GM12878 (cell line): ENCODE data around the gene MAP1S. TPM values are rescaled to one million over a fixed set of nuclear protein-coding genes. Genes with fewer than 3 reads are reported as not detected.

Experiments used
- CREB1 ChIP-seq: IDR thresholded peaks from 2 replicates; pipeline ENCODE4 v1.6.1; 2012; ENCODE audit warnings: low read depth, mild to moderate bottlenecking, inconsistent platforms
- EP300 ChIP-seq, 2 experiments: fragments of 150-350 bp in 1 of 2; IDR thresholded peaks; 2 replicates each; pipeline ENCODE4 v1.6.1; 2011 to 2012; ENCODE audit warnings: low read depth in 2 of 2, low read length in 2 of 2, borderline replicate concordance in 1 of 2, improper control_type of control experiment in 1 of 2, inconsistent platforms in 1 of 2; ENCODE audit not compliant: control insufficient read depth in 1 of 2
- HDAC2 ChIP-seq: fragments of 200-600 bp; sonication (generic); IDR thresholded peaks from 2 replicates; pipeline ENCODE4 v1.6.1; 2017
- JUND ChIP-seq: IDR thresholded peaks from 2 replicates; pipeline ENCODE4 v1.6.1; 2012; ENCODE audit warnings: low read depth, mild to moderate bottlenecking, low read length, improper control_type of control experiment, moderate library complexity
- MYC ChIP-seq: IDR thresholded peaks from 2 replicates; pipeline ENCODE4 v1.6.1; 2011; ENCODE audit warnings: mild to moderate bottlenecking, low read length, moderate library complexity, inconsistent platforms; ENCODE audit not compliant: insufficient read depth, insufficient replicate concordance, insufficient read length, severe bottlenecking
- NFYA ChIP-seq: IDR thresholded peaks from 2 replicates; pipeline ENCODE4 v1.6.1; 2011; ENCODE audit warnings: low read depth, mild to moderate bottlenecking, low read length, improper control_type of control experiment, borderline replicate concordance
- RCOR1 ChIP-seq: conservative IDR thresholded peaks from 2 replicates; pipeline ENCODE4 v1.6.1; 2012; ENCODE audit warnings: low read depth, low read length, improper control_type of control experiment
- SIX5 ChIP-seq: IDR thresholded peaks from 2 replicates; pipeline ENCODE4 v1.6.1; 2011; ENCODE audit warnings: mild to moderate bottlenecking, low read depth, low read length, moderate library complexity; ENCODE audit not compliant: severe bottlenecking
- SREBF1 ChIP-seq: IDR thresholded peaks from 2 replicates; pipeline ENCODE4 v1.6.1; 2012; ENCODE audit warnings: mild to moderate bottlenecking, low read length
- SUPT20H ChIP-seq: IDR thresholded peaks from 2 replicates; pipeline ENCODE4 v1.6.1; 2011; ENCODE audit warnings: low read depth, mild to moderate bottlenecking, low read length, moderate library complexity, borderline replicate concordance; ENCODE audit not compliant: control insufficient read depth
- TAF1 ChIP-seq: IDR thresholded peaks from 2 replicates; pipeline ENCODE4 v1.6.1; 2011; ENCODE audit warnings: mild to moderate bottlenecking, low read depth, low read length, borderline replicate concordance
- YBX1 ChIP-seq: fragments of 450-650 bp; IDR thresholded peaks from 2 replicates; pipeline ENCODE4 v1.6.1; 2016; ENCODE audit warnings: antibody characterized with exemption
- polyA plus RNA-seq, 11 experiments: library from polyadenylated mRNA; depleted of rRNA in 4 of 11; unstranded in 6 of 11; stranded (reverse) in 5 of 11; fragments of >200 nt; fragmentation: Nextera tagmentation in 4 of 11; fragmentation: Illumina TruSeq in 1 of 11; extraction: Ambion mirVana in 4 of 11; extraction: Trizol in 1 of 11; gene quantifications; 1 replicate in 1 of 11; 2 replicates in 10 of 11; pipeline versions ENCODE4 v1.2.1 to v1.2.3, GENCODE V29; 2011 to 2016; ENCODE audit warnings: inconsistent platforms in 2 of 11, missing spikeins in 2 of 11, low read depth in 1 of 11
- total RNA-seq, 4 experiments: library from RNA; depleted of rRNA in 3 of 4; stranded (reverse); fragments of >200 nt in 3 of 4; fragmentation: Illumina TruSeq in 1 of 4; extraction: Trizol in 1 of 4; gene quantifications; 2 replicates each; pipeline versions ENCODE4 v1.2.1 to v1.2.3, GENCODE V29; 2013 to 2021
- TF ChIP-seq, protein P1 (sequence below): fragments of 450-650 bp; IDR thresholded peaks from 2 replicates; pipeline ENCODE4 v1.6.1; 2018; ENCODE audit warnings: mild to moderate bottlenecking, low read depth, moderate library complexity; ENCODE audit not compliant: partially characterized antibody
- TF ChIP-seq, protein P2 (sequence below): fragments of 450-650 bp; formaldehyde crosslinking; IDR thresholded peaks from 2 replicates; pipeline ENCODE4 v1.5.0; 2022; ENCODE audit warnings: mild to moderate bottlenecking, missing genetic modification characterization
- TF ChIP-seq, protein P3 (sequence below): IDR thresholded peaks from 2 replicates; pipeline ENCODE4 v1.6.1; 2012; ENCODE audit warnings: low read depth, low read length, improper control_type of control experiment
- TF ChIP-seq, protein P4 (sequence below): fragments of 450-650 bp; IDR thresholded peaks from 2 replicates; pipeline ENCODE4 v1.6.1; 2017; ENCODE audit warnings: antibody characterized with exemption, mild to moderate bottlenecking, moderate library complexity
- TF ChIP-seq, protein P5 (sequence below): fragments of 450-650 bp; IDR thresholded peaks from 2 replicates; pipeline ENCODE4 v1.6.1; 2014; ENCODE audit warnings: mild to moderate bottlenecking

MAP1S gene
- total and polyA plus RNA-seq, 10 of the 15 experiments (the other 5 are each of a cell fraction or from before 2014, with no cell fraction given): 2.1 to 63.9 (median 15.0) TPM

DNA sequence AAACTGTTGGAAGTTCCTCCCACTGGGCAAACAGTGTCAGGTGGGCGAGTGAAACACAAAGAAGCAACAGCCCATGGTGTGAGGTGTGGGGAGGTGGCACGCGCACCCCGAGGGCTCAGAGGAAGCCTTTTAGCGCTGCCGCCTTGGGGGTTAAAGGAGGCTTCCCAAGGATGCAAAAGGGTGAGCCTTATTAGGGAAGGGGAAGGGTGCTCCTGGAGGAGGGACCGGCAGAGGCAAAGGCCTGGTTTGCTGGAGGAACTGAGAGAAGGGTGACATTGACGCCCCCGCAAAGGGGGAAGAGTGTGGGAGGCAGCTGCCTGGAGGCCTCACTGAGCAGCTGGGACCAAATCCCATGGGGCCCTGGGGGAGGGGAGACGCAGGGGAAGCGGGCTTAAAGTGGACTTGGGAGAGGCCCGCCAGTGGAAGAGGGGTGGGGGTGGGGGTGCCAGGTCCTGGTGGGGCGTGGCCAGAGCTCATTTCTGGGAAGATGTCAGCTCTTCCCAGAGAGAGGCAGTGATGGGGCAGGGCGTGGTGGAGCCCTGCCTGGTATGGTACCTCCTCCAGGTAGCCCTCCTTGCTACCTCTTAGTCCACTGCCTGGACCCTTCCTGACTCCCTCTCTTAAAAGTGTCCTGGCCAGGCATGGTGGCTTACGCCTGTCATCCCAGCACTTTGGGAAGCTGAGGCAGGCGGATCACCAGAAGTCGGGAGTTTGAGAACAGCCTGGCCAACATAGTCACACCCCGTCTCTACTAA, 20.0 kb downstream of the MAP1S start (continued):
- TF ChIP-seq, protein P1, sequence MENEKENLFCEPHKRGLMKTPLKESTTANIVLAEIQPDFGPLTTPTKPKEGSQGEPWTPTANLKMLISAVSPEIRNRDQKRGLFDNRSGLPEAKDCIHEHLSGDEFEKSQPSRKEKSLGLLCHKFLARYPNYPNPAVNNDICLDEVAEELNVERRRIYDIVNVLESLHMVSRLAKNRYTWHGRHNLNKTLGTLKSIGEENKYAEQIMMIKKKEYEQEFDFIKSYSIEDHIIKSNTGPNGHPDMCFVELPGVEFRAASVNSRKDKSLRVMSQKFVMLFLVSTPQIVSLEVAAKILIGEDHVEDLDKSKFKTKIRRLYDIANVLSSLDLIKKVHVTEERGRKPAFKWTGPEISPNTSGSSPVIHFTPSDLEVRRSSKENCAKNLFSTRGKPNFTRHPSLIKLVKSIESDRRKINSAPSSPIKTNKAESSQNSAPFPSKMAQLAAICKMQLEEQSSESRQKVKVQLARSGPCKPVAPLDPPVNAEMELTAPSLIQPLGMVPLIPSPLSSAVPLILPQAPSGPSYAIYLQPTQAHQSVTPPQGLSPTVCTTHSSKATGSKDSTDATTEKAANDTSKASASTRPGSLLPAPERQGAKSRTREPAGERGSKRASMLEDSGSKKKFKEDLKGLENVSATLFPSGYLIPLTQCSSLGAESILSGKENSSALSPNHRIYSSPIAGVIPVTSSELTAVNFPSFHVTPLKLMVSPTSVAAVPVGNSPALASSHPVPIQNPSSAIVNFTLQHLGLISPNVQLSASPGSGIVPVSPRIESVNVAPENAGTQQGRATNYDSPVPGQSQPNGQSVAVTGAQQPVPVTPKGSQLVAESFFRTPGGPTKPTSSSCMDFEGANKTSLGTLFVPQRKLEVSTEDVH: no peak
- TF ChIP-seq YBX1 (no peak), SREBF1 (no peak), CREB1 (no peak), HDAC2 (no peak), RCOR1 (no peak), MYC (no peak), SIX5 (no peak), EP300 (IDR thresholded peaks at IDR 0.05; ENCODE audit: borderline replicate concordance in 1 of 2, control insufficient read depth in 1 of 2, low read depth in 2 of 2, low read length in 2 of 2) (peak in 1 of 2 experiments; percentile 74; a peak in 1 of 4 replicates), JUND (no peak), TAF1 (no peak), SUPT20H (no peak), NFYA (no peak)
- TF ChIP-seq, protein P2, sequence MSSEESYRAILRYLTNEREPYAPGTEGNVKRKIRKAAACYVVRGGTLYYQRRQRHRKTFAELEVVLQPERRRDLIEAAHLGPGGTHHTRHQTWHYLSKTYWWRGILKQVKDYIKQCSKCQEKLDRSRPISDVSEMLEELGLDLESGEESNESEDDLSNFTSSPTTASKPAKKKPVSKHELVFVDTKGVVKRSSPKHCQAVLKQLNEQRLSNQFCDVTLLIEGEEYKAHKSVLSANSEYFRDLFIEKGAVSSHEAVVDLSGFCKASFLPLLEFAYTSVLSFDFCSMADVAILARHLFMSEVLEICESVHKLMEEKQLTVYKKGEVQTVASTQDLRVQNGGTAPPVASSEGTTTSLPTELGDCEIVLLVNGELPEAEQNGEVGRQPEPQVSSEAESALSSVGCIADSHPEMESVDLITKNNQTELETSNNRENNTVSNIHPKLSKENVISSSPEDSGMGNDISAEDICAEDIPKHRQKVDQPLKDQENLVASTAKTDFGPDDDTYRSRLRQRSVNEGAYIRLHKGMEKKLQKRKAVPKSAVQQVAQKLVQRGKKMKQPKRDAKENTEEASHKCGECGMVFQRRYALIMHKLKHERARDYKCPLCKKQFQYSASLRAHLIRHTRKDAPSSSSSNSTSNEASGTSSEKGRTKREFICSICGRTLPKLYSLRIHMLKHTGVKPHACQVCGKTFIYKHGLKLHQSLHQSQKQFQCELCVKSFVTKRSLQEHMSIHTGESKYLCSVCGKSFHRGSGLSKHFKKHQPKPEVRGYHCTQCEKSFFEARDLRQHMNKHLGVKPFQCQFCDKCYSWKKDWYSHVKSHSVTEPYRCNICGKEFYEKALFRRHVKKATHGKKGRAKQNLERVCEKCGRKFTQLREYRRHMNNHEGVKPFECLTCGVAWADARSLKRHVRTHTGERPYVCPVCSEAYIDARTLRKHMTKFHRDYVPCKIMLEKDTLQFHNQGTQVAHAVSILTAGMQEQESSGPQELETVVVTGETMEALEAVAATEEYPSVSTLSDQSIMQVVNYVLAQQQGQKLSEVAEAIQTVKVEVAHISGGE (CRISPR knock-in tag): no peak
- TF ChIP-seq, protein P3, sequence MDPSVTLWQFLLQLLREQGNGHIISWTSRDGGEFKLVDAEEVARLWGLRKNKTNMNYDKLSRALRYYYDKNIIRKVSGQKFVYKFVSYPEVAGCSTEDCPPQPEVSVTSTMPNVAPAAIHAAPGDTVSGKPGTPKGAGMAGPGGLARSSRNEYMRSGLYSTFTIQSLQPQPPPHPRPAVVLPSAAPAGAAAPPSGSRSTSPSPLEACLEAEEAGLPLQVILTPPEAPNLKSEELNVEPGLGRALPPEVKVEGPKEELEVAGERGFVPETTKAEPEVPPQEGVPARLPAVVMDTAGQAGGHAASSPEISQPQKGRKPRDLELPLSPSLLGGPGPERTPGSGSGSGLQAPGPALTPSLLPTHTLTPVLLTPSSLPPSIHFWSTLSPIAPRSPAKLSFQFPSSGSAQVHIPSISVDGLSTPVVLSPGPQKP: no peak
- TF ChIP-seq, protein P4, sequence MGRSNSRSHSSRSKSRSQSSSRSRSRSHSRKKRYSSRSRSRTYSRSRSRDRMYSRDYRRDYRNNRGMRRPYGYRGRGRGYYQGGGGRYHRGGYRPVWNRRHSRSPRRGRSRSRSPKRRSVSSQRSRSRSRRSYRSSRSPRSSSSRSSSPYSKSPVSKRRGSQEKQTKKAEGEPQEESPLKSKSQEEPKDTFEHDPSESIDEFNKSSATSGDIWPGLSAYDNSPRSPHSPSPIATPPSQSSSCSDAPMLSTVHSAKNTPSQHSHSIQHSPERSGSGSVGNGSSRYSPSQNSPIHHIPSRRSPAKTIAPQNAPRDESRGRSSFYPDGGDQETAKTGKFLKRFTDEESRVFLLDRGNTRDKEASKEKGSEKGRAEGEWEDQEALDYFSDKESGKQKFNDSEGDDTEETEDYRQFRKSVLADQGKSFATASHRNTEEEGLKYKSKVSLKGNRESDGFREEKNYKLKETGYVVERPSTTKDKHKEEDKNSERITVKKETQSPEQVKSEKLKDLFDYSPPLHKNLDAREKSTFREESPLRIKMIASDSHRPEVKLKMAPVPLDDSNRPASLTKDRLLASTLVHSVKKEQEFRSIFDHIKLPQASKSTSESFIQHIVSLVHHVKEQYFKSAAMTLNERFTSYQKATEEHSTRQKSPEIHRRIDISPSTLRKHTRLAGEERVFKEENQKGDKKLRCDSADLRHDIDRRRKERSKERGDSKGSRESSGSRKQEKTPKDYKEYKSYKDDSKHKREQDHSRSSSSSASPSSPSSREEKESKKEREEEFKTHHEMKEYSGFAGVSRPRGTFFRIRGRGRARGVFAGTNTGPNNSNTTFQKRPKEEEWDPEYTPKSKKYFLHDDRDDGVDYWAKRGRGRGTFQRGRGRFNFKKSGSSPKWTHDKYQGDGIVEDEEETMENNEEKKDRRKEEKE: no peak
- TF ChIP-seq, protein P5, sequence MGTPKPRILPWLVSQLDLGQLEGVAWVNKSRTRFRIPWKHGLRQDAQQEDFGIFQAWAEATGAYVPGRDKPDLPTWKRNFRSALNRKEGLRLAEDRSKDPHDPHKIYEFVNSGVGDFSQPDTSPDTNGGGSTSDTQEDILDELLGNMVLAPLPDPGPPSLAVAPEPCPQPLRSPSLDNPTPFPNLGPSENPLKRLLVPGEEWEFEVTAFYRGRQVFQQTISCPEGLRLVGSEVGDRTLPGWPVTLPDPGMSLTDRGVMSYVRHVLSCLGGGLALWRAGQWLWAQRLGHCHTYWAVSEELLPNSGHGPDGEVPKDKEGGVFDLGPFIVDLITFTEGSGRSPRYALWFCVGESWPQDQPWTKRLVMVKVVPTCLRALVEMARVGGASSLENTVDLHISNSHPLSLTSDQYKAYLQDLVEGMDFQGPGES: no peak
